NCI-H82 (cell line): ENCODE measurements around the gene TMEM187.
A peak's percentile ranks its signal among the peaks of the same experiment; 100 is the strongest.

Source experiments
- DNase-seq: peaks from one replicate; lab custom pipeline; 2025; lab: John Stamatoyannopoulos, UW

The TMEM187 gene

DNA sequence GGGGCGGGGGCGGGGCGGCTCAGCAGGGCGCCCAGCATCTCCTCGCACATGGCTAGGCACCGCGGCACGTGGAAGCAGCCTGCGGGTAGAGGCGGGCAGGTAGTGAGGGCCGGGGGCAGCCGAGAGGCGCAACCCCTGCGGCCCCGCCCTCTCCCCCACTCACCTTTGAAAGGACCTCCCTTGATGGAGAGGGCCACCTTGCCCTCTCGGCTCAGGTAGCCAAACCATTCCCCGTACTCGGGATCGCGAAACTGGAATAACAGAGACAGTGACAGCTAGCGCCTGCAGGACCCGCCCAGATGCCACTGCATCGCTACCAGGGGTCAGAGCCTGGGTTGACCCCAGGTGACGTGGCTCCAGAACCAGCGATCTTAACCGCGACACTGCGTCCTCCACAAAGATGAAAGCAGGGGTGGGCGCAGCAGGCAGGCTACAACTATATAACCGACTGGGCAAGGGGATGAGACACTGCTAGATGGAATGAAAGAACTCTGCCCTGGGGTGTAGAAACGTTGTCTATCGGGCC, 37.2 kb upstream of the TMEM187 start:
- DNase-seq, result no peak

- DNase-seq, result no peak
These were observed 35.5 kb upstream of the TMEM187 start for GRCh38 chrX:153937056-153937455.

- no peak for DNase-seq
These were observed 34.2 kb upstream of the TMEM187 start for GRCh38 chrX:153938226-153938786.

- DNase-seq, result no peak
These were observed 33.0 kb upstream of the TMEM187 start for GRCh38 chrX:153939573-153939972.

DNA sequence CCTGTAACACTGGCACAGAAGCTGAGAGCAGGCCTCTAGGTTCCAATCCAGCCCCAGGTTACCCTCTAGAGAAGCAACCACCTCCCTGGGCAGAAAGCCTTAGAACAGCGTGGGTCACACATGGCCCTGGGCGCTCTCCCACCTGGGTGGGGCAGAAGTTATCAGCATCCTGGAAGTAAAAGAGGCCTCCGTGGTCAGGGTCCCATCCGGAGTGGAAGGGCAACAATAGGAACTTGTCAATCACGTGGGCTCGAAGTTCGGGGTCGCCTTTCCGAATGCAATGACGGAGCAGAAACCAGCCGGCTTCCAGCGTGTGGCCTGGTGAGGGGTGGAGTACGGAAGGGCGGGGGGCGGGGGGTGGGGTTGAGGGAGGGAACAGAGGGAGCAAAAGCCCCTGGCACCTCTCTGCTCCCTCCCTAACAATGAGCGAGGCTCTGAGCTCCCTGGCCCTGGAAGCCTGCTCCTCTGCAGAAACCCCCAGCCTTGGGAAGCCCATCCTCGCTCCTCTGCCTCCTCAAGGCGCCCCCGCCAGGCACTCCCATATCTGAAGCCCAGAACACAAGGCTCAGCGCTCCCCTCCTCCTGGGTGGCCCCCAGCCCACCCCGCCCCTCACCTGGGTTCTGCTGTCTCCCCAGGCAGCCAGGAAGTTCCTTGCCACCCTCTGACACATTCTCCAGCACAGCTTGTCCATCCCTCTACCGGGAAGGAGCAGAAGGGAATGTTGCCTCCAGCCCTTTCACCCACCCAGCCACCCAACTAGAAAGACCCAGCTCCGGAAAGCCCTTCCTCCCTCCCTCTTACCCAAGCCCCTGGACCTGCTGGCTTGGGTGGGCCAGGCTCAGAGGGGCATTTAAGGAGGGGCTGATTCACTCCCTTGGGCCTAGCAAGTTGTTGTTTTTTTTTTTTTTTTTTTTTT, 31.0 kb upstream of the TMEM187 start:
- DNase-seq, result no peak

DNA sequence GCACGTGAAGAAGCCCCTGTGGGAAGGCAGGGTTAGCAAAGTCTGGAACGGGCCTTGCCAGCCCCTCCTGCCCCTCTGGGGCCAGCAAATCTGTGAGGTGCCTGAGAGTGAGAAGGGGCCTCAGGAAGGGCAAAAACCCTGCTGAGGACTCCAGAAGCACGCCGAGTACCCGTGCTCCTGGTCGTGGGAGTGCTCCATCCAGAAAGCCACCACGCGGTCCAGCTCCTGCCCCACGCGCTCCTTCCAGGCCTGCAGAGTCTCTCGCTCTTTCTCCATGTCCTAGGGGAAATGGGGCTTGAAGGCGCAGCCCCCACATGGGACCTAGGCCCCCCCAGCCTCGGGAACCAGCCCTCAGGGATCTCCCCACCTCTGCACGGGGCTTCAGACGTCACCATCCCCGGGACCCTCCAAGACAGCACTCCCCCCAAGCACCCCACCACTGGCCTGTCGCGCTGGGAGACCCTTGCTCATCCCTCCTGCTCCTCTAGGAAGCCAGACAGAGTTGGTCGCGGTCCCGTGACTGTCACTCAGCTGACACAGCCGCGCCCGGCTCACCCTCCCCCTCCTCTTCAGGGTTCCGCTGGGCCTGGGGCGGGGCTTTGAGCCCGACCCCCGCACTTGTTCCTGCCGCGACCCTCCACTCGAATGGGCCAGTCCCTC, 28.3 kb upstream of the TMEM187 start, which contains the start of gene RENBP:
Gene RENBP, minus strand, starts transcription at position 504 of the 660 bp plus-strand sequence. Its CDS starts 33 bp downstream, at position 471.
- DNase-seq, result peak; percentile 73

- no peak for DNase-seq
These were observed 27.8 kb upstream of the TMEM187 start for GRCh38 chrX:153944800-153945150.

- no peak for DNase-seq
These were observed 26.3 kb upstream of the TMEM187 start for GRCh38 chrX:153945956-153946943.

GRCh38 chrX:153947009-153947769, 25.4 kb upstream of the TMEM187 start:
- peak; percentile 91 for DNase-seq

GRCh38 chrX:153948002-153948466, 24.5 kb upstream of the TMEM187 start:
- no peak for DNase-seq

DNA sequence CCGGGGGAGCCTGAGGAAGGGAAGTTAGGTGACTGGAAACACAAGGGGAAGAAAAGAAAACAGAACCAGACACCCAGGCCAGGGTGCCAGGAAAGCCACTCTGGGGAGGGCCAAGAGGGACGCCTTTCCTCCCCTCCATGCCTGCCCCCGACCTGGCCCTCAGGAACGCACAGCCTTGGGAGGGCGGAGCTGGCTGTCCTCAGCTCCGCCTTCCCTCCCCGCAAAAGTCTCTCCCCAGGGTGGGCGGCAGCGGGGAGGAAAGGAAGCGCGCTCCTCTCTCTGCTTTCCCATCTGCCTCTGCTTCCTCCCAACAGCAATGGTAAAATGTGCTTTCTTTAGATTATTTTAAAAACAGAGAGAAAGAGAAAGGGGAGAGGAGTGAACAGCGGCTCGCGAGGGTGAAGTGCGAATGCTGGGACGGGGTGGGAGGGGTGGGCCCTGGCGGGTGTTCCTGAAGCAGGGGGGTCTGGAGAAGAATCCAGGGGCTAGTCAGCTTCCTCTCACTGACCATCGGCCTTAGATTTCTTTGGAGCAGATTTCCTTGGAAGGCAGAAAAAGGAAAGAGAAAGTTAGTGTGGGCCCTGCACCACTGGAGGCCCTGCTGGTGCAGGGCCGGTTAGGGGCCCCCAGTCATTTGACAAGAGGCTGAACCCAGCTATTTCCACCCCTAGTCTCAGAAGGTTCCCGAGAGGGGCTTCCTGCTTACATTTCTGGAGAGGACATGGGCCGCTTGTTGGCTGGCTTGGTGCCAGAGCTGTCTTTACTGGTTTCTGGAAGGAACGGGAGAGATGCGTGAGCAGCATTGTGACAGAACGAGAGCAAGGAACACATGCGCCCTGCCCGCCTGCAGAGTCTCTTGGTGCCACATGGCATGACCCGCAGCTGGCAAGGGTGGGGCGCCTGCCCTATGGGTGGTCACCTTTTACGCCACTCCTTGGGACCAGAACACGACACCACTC, 23.4 kb upstream of the TMEM187 start:
- no peak for DNase-seq

GRCh38 chrX:153950127-153950526, 22.4 kb upstream of the TMEM187 start:
- DNase-seq, result no peak

DNA sequence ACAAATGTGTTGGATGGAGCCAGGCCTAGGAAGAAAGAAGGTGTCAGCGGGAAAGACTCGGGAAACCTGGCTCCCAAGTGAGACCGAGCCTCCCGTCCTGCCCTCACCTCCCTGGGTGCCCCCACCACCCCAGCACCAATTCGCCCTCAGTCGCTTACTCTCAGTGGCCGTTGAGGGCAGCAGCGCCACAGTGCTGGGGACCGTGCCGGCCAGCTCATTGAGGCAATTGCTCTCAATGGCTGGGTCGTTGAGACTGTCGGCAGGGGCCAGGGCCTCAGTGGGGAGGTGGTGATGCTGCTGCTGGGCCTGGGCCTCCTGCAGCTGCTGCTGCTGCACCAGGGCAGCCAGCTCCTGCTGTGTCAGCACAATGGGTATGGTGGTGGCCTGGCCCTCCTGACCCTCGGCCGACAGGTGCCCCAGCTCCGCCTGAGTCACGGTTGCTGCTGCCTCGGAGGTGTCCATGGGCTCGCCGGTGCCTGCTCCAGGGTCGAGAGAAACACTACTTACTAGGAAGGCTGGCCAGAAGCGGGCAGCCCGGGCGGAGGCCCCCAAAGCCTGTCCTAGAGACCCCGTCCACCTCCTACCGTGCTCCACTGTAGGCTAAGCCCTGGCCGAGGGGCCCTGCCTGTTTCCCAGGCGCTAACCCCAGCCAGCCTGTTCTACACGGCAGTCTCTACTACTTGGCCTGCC, 20.7 kb upstream of the TMEM187 start:
- DNase-seq, result no peak

DNA sequence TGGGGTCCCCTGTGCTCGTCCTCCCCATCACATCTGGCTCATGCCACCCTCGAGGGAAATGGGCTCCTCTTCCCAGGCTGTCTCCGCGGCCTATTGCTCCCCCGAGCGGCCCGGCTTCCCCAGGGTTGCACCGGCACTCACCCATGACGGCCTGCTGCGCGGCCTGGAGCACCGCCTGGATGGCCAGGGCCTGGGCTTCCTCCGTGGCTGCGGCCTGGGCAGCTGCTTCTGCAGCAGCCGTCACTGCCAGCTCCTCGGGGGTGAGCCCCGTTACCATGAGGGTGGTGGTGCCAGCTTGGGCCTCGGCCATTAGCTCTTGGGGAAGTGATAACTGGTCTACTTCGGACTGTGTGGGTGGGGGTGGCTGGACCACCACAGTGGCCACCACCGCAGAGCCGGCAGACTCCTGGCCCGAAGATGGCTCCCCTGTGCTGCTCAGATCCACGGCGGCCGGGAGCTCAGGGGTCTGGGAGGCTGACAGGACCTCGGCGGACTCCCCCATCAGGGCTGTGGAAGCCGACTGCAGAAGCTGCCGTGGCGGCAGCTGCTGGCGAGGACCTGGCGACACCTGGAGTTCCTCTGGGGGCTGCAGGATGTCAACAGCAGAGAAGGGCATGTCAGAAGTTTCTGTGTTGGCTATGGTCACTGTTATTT, 20.1 kb upstream of the TMEM187 start:
- DNase-seq, result no peak

GRCh38 chrX:153953342-153953830, 19.2 kb upstream of the TMEM187 start:
- DNase-seq, result peak; percentile 79

- no peak for DNase-seq
These were observed 18.5 kb upstream of the TMEM187 start for GRCh38 chrX:153953892-153954557.

GRCh38 chrX:153954558-153955227, 17.9 kb upstream of the TMEM187 start:
- no peak for DNase-seq
